NCI-H1092 treated with DMSO at 0.1 percent for 48 hours (cell line): Measurements from ENCODE around the gene DNAJB2.
"Not testable (repeated sequence)": the region's sequence is repeated elsewhere in the genome, so short reads cannot be mapped to it uniquely, and the experiment has no call there.

Source experiments
- DNase-seq: peaks from one replicate; lab custom pipeline; 2025; lab: John Stamatoyannopoulos, UW

The DNAJB2 gene

DNA sequence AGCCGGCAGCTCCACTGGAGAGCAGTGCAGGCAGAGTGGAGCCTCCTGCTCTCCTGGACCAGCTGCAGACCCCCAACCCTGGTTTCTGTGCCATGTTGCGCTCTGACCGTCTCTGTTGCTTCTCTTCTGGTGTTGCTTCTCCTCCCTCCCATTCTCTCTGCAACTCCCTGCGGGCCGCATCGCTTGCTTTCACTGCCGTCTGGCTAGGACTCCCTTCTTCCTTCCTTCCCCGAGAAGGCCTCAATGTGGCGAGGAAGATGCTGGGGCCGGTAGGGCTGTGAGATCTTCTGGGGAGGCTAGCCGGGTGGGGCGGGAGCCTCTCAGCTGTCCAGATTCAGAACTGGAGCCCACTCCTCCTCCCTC, 6.2 kb downstream of the DNAJB2 start:
- DNase-seq, result no peak

DNA sequence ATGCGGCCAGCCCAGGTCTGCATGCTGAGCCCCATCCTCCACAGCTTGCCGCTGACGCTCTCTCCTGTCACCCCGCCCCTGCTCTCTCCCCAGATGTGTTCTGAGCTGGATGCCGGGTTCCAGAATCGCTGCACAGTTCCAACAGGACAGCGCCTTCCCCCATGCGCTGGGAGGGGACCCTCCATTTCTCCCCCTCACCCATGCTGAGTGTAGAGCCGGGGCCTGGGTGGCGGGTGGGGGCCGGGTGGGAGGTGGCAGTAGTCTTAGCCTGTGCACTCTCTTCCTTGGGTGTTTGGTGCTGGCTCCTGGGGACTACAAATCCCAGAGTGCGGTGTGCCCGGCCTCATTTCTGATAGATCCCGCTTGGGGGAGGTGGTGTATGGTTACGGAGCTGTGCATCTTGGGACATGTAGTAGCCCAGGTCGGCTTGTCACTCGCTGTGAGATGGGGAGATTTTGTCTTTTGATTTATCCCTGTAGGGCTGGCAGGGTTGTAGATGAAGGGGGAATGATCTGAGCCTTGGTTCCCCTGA, 6.8 kb downstream of the DNAJB2 start:
- no peak for DNase-seq

DNA sequence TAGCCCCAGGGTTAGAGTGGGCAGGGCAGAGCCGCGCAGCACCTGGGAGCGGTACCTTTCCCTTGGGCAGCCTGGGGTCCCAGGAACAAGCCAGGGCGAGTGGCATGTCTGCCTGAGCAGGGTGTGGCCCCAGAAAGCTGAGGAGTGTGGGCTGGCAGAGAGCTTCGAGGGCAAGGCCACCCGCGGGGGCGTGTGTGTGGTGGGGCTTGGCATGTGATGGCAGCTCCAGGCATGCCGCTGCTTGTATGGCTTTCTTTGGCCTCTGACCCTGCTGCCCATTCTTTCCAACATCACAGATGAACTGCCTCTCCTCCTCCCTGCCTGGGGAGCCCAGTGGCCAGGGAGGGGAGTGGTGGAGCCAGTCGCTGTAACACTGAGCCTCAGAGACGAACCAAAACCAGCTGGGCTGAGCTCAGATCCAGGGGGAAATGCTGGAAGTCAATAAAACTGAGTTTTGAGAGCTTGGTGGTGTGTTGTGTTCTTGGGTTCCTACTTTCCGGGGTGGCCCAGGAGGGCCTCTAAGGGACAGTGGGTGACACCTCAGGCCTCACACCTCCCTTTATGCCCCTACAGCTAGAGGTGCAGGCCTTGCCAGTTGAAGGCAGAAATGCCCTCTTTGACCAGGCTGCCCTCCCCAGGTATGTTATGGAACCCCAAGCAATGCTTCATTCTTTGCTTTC, 7.4 kb downstream of the DNAJB2 start:
- DNase-seq, result no peak

DNA sequence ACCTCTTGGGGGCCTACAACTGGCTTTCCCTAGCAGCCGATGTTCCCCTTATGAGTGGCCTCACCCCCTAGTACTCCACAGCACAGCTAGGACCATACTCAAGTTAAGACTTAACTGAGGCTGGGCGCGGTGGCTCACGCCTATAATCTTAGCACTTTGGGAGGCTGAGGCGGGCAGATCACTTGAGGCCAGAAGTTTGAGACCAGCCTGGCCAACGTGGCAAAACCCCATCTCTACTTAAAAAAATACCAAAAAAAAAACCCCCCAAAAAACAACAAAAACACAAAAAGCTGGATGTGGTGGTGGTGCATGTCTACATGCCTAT, 7.9 kb downstream of the DNAJB2 start:
- not testable (repeated sequence) for DNase-seq

DNA sequence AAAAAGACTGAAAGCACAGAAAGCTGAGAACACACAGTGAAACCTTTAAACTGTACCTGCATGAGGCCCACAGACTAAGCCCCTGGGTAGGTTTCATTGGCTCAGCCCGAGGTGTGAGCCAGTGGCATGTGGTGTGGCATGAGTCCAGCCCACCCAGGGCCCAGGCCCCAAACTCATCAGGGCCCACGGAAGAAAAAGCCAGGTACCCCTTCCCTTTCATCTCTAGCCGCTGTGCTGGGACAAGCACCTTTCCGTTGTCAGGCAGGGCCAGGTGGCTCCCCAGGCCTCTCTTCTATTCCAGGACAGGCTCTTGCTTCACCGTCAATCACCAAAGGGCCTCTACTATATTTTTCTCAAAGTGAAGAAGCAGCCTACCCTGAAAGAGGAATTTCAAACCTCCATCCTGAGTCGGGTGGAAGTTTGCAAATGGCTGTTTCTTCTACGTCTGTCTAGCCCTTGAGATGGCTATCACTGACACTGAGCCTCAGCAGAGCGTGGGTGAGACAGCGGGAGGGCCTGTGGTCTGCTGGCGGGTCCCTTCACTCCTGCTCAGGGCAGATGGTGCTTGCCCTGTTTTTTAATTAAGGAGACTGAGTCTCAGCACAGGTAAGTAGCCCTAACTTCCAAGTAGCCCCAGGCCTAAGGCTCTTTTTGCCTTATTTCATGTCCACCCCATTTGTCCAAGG, 8.6 kb downstream of the DNAJB2 start:
- DNase-seq, result no peak

DNA sequence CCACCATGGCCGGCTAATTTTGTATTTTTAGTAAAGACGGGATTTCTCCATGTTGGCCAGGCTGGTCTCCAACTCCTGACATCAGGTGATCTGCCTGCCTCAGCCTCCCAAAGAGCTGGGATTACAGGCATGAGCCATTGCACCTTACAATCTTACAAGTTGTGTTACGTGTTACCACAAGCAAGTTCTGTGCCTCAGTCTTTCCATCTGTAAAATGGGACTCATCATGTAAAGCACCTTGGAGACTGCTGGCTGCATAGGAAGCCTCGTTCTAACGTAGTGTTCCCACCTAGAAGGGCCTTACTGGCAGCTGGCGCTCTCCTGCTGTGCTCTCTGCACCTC, 10.0 kb downstream of the DNAJB2 start:
- DNase-seq, result peak; percentile 20

DNA sequence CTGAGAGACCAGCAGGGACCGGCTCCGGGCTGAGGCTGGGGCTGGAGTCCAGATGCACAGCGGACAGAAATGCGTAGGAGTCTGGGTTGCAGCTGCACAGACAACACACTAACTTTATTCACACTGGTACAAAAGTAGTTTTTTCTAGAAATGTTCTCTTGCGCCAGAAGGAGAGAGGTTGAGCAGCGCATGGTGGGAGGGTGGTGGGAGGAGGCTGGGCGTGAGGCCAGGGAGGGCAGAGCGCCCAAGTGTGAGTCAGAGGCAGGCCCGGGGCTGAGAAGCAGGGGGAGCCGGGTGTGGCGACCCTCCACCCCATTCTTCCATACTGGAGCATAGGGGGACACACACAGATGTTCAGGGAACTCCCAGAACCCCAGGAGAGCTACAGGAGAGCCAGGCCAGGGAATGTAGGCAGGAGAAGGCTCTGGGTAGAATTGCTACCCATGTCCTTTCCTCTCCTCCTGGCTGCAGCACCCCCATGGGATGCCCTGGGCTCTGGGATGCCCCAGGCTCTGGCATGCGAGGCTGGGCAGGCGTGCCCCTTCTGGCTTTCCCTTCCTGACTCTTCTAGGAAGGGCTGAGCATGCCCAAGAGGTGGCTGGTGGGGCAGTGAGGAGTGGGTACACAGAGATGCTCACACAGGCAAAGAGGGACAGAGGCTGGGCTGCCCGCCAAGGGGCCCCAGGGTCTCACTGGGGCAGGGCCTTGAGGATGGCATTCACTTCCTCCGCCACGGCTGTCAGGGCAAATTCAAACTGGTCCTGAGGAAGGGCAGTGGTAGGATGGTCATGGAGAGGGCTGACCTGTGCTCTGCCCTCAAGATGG, 10.6 kb downstream of the DNAJB2 start:
- peak; percentile 20 for DNase-seq

DNA sequence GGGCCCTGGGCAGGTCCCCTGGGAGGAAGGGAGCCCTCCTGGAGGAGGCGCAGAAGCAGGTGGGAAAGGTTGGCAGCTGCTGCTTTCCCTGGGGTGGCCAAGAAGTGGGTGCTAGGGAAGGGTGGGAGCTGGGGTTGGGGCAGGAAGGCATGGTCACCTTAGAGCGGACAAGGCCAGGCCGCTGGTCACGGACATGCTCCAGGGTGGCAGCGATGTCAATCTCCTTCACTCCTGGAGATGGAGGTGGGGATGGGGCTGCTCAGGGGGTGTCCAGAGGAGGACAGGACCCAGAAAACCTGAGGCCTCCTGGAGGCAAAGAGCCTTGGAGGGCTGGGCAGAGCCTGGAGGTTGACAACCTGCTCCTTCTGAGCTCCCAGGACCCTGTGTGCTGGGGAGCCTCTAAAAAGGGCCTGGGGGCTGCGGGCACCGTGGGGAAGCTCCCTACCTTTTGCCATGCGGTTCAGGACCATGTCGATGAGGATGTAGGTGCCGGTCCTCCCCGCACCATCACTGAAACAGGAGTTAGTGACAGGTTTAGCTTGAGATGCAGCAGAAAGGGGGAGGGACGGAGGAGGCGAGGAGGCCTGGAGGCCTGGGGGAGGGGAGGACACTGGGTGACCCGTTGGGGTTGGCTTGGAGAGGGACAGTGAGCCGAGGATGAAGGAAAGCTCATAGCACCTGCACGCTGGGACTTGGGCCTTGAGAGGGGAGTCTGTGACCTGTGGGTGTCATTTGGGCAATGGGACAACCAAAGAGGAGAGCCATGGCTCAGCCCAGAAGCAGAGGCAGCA, 11.4 kb downstream of the DNAJB2 start:
- DNase-seq, result no peak

DNA sequence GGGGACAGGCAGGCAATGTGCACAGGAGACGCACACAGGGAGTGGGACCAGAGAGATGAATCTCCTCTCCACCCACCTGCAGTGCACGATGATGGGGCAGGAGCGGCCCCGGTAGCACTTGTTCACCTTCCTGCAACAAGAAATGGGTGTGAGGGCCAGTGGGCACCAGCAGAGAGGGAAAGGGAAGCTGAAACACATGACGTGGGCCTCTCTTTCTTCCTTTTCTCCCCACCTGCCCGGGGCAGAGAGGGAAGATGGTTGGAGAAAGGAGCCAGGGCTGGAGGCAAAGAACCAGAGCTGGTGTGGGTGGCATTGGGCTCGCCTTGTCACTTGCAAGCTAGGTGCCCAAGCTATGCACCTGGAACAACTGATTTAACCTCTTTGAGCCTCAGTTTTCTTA, 12.2 kb downstream of the DNAJB2 start:
- DNase-seq, result no peak

DNA sequence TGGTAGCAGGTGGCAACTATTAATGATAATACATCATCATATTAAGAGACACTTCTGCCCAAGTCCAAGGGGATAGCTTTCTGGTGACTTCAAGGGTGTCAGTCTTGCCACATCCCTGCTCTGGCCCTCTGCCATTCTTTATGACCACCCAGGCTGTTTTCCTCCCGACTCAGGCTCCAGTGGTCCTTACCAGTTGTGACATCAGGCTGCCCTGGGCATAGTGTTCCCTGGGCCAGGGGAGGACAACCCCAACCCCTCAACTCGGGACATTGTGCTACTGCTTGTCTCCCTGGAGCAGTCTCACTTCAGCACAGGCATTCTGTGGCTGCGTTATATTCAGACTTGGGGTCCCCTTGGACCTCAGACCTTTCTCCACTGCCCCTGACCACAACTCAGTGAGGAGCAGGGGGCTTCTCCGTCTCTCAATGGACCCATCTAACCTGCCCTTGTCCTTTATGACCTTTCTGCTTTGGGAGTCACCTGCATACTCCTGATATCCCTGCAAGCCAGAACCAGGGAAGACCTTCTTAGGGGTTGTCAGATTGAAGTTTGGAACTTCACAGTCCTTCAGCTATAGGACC, 12.8 kb downstream of the DNAJB2 start:
- no peak for DNase-seq

DNA sequence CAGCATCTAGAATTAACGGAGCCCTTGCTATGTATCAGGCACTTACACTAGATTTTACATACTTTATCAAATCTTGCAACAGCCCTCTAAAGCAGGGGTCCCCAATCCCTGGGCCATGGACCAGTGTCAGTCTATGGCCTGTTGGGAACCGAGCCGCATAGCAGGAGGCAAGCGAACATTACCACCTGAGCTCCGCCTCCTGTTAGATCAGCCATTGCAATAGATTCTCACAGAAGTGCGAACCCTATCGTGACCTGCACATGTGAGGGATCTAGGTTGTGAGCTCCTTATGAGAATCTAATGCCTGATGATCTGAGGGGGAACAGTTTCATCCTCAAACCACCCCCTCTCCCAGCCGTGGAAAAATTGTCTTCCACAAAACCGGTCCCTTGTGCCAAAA, 13.4 kb downstream of the DNAJB2 start:
- no peak for DNase-seq

DNA sequence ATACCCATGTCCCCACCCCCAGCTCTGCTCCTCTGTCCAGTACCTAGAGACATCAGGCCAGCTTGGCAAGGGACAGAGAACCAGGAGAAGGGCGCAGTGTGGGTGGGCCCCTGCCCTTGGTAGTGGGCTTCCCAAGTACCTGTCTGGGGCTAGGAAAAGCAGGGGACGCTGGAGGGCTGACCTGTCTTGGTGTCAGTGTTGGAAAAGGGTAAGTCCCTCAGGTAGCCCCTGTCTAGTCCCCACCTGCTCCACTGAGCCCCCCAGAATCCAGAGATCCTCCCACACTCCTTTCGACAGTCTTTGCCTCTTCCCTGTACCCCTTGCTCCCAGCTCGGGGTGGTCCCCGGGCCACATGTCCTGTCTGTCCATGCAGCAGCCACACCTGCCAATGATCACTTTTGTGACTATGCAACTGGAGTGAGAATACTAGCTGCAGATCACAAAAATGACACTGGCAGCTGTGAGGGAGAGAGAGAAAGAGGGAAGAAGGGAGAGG, 14.6 kb downstream of the DNAJB2 start:
- DNase-seq, result no peak

DNA sequence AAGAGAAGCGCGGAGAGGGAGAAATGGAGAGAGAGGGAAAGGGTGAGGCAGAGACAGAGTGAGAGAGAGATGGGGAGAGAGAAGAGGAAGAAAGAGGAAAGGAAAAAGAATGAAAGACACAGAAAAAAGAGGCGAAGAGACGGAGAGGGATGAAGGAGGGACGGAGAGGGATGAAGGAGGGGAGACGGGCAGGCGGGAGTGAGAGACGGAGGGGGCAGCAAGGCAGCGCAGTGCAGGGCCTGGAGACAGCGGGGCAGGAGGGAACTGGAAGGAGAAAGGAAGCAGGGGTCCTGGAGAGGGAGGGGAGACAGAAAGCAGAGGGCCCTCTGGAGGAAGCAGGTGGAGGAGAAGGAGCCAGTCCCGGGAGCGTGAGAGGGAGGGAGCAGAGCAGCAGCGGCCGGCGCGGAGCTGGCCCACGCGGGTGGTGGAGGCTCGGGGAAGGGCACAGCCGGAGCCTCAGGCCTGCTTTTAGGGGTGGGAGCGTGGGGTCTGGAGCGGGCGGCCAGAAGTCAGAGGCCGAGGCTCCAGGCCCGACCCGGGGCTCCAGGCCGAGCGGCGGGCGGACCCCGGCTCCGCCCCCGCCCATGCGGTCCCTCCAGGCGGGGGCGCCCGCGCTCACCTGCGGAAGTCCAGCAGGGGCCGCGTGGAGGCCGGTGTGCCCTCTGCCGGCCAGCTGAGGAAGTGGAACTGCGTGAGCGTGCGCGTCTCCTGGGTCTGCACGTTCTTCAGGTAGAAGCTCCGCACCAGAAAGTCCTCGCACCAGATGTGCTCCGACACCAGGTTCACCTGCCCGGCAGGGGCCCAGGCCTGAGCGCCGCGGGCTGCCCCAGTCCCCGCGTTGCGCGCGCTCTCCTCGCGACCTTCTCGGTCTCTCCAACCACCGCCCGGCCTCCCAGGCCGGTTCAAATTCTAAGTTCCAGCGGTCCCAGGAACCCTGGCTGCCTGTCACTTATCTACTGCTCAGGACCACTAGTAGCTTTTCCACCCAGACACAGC, 15.5 kb downstream of the DNAJB2 start:
- peak; percentile 53 for DNase-seq

DNA sequence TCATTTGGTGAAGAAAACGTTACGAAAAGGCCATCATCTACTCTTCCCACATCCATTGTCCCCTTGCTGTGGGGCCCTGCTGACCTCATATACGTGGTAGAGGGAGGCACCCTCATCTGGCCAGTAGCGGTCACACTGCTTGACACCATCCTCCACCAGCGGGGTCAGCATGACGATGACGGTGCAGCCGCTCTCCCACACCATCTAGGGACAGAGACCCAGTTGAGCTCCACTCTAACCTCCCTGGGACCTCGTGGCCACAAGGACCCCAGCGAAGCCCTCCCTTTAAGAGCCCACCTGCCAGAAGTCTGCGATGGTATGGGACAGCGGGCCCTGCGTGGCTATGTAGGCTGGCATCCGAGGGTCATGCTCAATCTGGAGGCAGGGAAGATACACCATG, 17.0 kb downstream of the DNAJB2 start:
- no peak for DNase-seq

DNA sequence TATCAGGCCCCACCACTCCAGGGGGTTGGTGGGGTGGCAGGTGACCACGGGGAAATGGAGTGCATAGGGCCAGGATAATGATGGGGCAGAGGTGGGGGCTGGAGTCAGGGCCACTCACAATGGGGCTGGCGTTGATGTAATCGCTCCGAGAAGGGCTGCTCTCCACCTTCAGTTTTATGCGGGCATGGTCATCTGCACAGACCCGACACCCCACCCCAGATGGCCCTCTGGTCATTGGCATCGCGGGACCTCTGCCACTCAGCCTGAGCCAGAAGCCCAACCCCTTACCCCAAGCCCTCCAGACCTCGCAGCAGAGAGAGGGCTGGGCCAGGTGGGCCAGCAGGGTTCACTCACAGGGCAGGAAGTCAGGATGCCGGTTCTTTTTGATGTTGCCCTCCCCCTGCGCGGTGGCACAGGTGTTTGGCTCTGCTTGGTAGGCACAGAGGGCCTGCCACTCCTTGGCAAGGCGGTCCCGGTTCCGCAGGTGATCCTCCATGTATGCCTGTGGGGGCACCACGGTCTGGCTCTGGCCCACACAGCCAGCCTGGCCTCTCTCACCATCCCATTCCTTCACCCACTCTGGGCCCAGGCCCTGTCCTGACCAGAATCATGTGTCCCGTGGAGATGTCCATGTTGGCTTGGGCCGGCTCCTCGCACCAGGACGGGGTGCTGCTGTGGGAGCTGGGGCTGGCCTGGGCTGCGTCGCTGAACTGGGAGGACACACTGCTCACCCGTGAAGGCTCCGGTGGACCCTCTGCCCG, 17.6 kb downstream of the DNAJB2 start:
- no peak for DNase-seq

DNA sequence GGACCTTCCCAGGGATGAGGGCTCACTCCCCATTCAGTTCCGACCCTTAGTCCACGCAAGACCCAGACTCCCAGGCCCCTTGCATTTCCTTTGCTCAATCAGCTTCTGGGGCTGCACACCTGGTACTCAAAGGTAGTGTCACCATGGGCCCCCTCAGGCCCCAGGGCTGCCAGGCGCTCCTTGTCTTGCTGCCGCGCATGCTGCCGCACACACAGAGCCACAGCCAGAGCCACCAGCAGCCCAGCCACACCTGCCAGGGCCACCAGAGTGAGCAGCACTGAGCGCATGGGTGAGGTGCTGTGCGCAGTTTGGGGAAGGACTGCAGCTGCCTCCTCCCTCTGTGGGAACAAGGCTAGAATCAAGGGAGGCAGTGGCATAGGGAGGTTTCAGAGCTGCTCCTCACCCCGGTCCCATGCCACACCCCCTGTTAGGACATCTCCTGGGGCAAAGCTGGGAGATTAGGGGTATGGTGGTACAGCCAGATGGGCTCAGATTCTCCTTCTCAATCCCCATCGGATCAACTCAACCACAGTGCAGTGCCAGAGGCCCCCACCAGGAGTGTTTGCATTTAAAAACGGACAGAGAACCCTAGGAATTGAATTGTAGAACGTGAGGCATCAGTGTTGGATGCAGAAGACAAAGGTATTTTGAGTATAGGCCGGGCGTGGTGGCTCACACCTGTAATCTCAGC, 18.7 kb downstream of the DNAJB2 start:
- DNase-seq, result no peak

DNA sequence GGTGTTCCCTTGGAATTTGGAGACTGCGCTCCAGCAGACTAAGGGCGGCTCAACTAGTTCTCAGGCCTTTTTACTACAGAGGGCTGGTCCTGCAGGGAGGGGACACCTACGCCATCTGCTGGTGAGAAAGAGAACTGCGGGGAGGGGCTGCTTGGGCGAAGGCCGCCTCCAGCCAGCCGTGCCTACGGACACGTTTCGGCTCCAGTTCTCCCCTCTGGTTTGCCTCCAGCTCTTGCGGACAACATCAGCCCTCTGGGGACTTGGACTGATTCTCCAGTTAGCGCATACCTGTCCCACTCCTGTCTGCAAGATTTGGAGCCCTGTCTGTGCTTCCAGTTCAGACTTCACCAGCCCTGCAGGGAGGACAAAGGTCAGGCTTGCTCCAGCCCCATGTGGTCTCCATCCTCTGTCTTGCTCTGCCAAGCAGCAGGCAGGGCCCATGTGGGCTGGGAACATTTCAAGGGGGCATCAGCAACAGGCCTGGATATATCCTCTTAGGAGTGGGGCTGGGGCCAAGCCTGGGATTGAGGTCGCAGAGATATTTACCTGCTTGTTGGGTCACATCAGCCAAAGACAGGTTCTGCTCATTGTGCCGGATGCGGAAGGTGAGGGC, 19.7 kb downstream of the DNAJB2 start:
- peak; percentile 54 for DNase-seq

DNA sequence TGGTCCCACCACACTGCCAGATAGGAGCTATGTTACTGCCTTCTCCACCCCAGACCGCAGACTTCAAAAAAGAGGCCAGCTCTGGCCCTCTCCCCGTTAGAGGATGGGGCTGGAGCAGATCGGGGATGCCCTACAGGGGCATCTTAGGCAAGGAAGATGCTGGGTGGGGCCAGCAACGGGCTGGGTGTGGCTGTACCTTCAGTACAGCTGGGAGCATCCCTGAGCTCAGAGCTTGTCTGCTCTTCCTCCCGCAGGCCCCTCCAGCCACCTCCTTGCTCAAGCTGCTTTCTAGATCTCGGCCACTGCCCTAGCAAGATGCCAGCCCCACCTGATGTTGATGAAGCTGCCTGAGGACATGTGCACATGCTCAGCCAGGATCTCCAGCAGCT, 20.2 kb downstream of the DNAJB2 start:
- no peak for DNase-seq

DNA sequence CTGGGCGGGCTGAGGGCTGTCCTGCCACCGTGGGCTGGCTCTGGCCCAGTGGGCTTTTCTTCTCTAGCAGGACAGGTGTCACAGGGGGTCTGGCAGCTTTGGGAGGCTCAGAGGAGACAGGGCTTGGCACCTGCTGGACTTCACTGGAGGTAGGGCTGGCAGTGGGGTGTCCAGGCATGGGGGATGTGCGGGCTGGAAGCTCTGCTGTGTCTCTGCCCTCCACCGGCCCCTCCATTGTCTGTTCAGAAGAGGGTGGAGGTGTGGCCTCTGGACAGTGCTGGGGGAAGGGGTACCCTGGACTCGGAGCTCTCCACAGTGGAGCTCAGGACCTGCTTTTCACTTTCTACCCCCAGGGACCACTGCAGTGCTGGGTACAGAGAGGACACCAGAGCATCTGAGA, 20.9 kb downstream of the DNAJB2 start:
- no peak for DNase-seq
